CD4-positive, alpha-beta T cell (primary cell): ENCODE data around the gene PSMA7. TPM values are rescaled to one million over a fixed set of nuclear protein-coding genes. Genes with fewer than 3 reads are reported as not detected.

Experiments used
- ATAC-seq: fragments of 200-7000 bp; cut with Tn5 transposase; one replicate; pipeline ENCODE4 v1.10.0; 2022; ENCODE audit warnings: mild to moderate bottlenecking; ENCODE audit not compliant: poor library complexity
- CTCF ChIA-PET: fragments of 350-600 bp; sonication (Branson Sonifier 250); formaldehyde crosslinking; loops from one replicate; lab custom pipeline; 2021; ENCODE audit warnings: antibody characterized with exemption, inconsistent platforms; lab: Charles Lee
- POLR2A ChIA-PET: fragments of 350-600 bp; sonication (Branson Sonifier 250); formaldehyde crosslinking; loops from one replicate; lab custom pipeline; 2021; ENCODE audit warnings: antibody characterized with exemption, inconsistent platforms; lab: Charles Lee
- DNase-seq, 14 experiments: peaks; one replicate each; pipeline ENCODE4 v3.0.0-alpha.2; 2013 to 2020; ENCODE audit warnings: mixed read lengths in 2 of 14
- H3K27ac ChIP-seq, 2 donors: one replicate each; pipeline versions ENCODE4 v1.5.1 to v1.7.0; 2013; ENCODE audit warnings: low read length in 2 of 2, low read depth in 1 of 2, mild to moderate bottlenecking in 1 of 2
- H3K27me3 ChIP-seq, 2 experiments: 1 replicate in 1 of 2; 2 replicates in 1 of 2; pipeline versions ENCODE4 v1.6.1 to v1.7.0; 2013; ENCODE audit warnings: low read length in 2 of 2, control low read depth in 1 of 2, mild to moderate bottlenecking in 1 of 2, moderate library complexity in 1 of 2; ENCODE audit not compliant: insufficient read depth in 2 of 2, control insufficient read depth in 1 of 2
- H3K36me3 ChIP-seq: one replicate; pipeline ENCODE4 v1.6.1; 2013; ENCODE audit warnings: low read length, control low read depth; ENCODE audit not compliant: insufficient read depth
- H3K4me1 ChIP-seq: one replicate; pipeline ENCODE4 v1.6.1; 2013; ENCODE audit warnings: low read length, control low read depth; ENCODE audit not compliant: insufficient read depth
- H3K4me3 ChIP-seq: one replicate; pipeline ENCODE4 v1.5.1; 2013; ENCODE audit warnings: mild to moderate bottlenecking, low read length, moderate library complexity
- H3K9me3 ChIP-seq, 2 experiments: 1 replicate in 1 of 2; 2 replicates in 1 of 2; pipeline versions ENCODE4 v1.6.1 to v1.7.0; 2013; ENCODE audit warnings: low read length in 2 of 2, mild to moderate bottlenecking in 2 of 2, control low read depth in 1 of 2, moderate library complexity in 1 of 2; ENCODE audit not compliant: control insufficient read depth in 1 of 2, insufficient read depth in 1 of 2
- H3K27ac Mint-ChIP-seq: one replicate; pipeline ENCODE4 v1.8.0; 2020; ENCODE audit warnings: mixed read lengths
- H3K27me3 Mint-ChIP-seq: one replicate; pipeline ENCODE4 v1.8.0; 2021; ENCODE audit warnings: mixed read lengths
- H3K36me3 Mint-ChIP-seq: one replicate; pipeline ENCODE4 v1.8.0; 2021; ENCODE audit warnings: low read depth, mixed read lengths
- H3K4me1 Mint-ChIP-seq: one replicate; pipeline ENCODE4 v1.8.0; 2021; ENCODE audit warnings: low read depth, mixed read lengths
- H3K4me3 Mint-ChIP-seq: one replicate; pipeline ENCODE4 v1.8.0; 2020; ENCODE audit warnings: mild to moderate bottlenecking, mixed read lengths
- H3K9me3 Mint-ChIP-seq: one replicate; pipeline ENCODE4 v1.8.0; 2020; ENCODE audit warnings: mixed read lengths
- CTCF ChIP-seq: fragments of 200-600 bp; IDR thresholded peaks from one replicate; pipeline ENCODE4 v1.8.0; 2022; ENCODE audit warnings: antibody characterized with exemption, mild to moderate bottlenecking
- intact Hi-C, 2 experiments: fragments of 100-400 bp; cut with DNase I in 1 of 2; cut with micrococcal nuclease in 1 of 2; formaldehyde crosslinking; loops; one replicate each; pipeline versions ENCODE4 v1.15.1 to v1.9.0; 2023 to 2025; cut with DNase I, micrococcal nuclease
- total RNA-seq, 174 experiments: library from RNA in 2 of 174; stranded (reverse) in 2 of 174; gene quantifications; one replicate each; pipeline ENCODE4 v1.2.3 and lab custom pipeline; 2021 to 2026

Gene PSMA7
- total RNA-seq, 2 experiments from 2014 or later: 150 to 158 TPM

- no peak for DNase-seq
- CTCF ChIA-PET: no interaction called here
- Histone ChIP-seq H3K9me3 (no peaks in the 10 kb centered on the region), H3K27ac (no peak overlapping the region), H3K4me1 (peaks cover 31% of the 10 kb centered on the region), H3K4me3 (no peak overlapping the region), H3K27me3 (no peaks in the 10 kb centered on the region), H3K36me3 (peaks cover 64% of the 10 kb centered on the region)
- peaks cover 83% of the 10 kb centered on the region for H3K36me3 Mint-ChIP-seq
- H3K4me1 Mint-ChIP-seq: peaks cover 54% of the 10 kb centered on the region
- H3K4me3 Mint-ChIP-seq: no peak overlapping the region
- no peak for ATAC-seq
- TF ChIP-seq CTCF: no peak
- peak overlapping the region; percentile 96 for H3K27ac Mint-ChIP-seq
- H3K27me3 Mint-ChIP-seq: no peaks in the 10 kb centered on the region
- POLR2A ChIA-PET: interaction anchor here (1.2 kb wide), 1 partner anchor 128 kb away, joined by 4 read pairs; no protein-coding TSS in a partner anchor
- no peaks in the 10 kb centered on the region for H3K9me3 Mint-ChIP-seq
- intact Hi-C loops: loop anchor here in 1 of 2 experiments (5.0 kb wide), 1 partner anchor 72 kb away; the partner anchor contains the start of gene TAF4
Measured at GRCh38 chr20:62138912-62139311, 4.3 kb downstream of the PSMA7 start.

- Mint-ChIP-seq H3K36me3 (peaks cover 91% of the 10 kb centered on the region), H3K27ac (peak overlapping the region; percentile 77), H3K27me3 (no peaks in the 10 kb centered on the region), H3K4me3 (peak overlapping the region; percentile 34), H3K9me3 (no peaks in the 10 kb centered on the region), H3K4me1 (peaks cover 57% of the 10 kb centered on the region)
- ChIA-PET POLR2A (interaction anchor here (1.1 to 3.7 kb wide), 3 partner anchors 16 to 127 kb away, joined by 3 to 24 read pairs (median 3); partner anchors contain the start of gene LSM14B), CTCF (interaction anchor here (1.6 kb wide), 1 partner anchor 127 kb away, joined by 7 read pairs; no protein-coding TSS in a partner anchor)
- DNase-seq: no peak
- TF ChIP-seq CTCF: no peak
- Histone ChIP-seq H3K27me3 (no peaks in the 10 kb centered on the region), H3K9me3 (no peaks in the 10 kb centered on the region), H3K4me1 (peaks cover 38% of the 10 kb centered on the region), H3K27ac (no peak overlapping the region), H3K36me3 (peaks cover 71% of the 10 kb centered on the region), H3K4me3 (no peak overlapping the region)
- ATAC-seq: no peak
- intact Hi-C loops: loop anchor here in 1 of 2 experiments (5.0 kb wide), 1 partner anchor 71 kb away; the partner anchor contains the start of gene TAF4
Measured at GRCh38 chr20:62138204-62138543, 5.0 kb downstream of the PSMA7 start.

- CTCF ChIA-PET: interaction anchor here (1.6 kb wide), 1 partner anchor 127 kb away, joined by 7 read pairs; no protein-coding TSS in a partner anchor
- peak overlapping the region; percentile 34 for H3K4me3 Mint-ChIP-seq
- H3K4me1 Mint-ChIP-seq: peaks cover 57% of the 10 kb centered on the region
Measured at GRCh38 chr20:62137478-62138203, 5.6 kb downstream of the PSMA7 start.

More at GRCh38 chr20:62137478-62138203, 5.6 kb downstream of the PSMA7 start:
- intact Hi-C loops: loop anchor here (1.0 to 5.0 kb wide), 5 partner anchors 15 to 127 kb away; partner anchors contain the start of genes LSM14B (in 1 of the 2) and TAF4 (in 1 of the 2)
- ATAC-seq (no peak), DNase-seq (no peak)
- Histone ChIP-seq H3K27me3 (no peaks in the 10 kb centered on the region), H3K4me1 (peaks cover 44% of the 10 kb centered on the region), H3K27ac (no peak overlapping the region), H3K4me3 (no peak overlapping the region), H3K36me3 (peaks cover 76% of the 10 kb centered on the region), H3K9me3 (no peaks in the 10 kb centered on the region)
- Mint-ChIP-seq H3K27me3 (no peaks in the 10 kb centered on the region), H3K36me3 (peaks cover 94% of the 10 kb centered on the region), H3K9me3 (no peaks in the 10 kb centered on the region), H3K27ac (peak overlapping the region; percentile 77)
- no peak for TF ChIP-seq CTCF
- POLR2A ChIA-PET: interaction anchor here (1.1 to 3.7 kb wide), 3 partner anchors 15 to 127 kb away, joined by 3 to 24 read pairs (median 3); partner anchors contain the start of gene LSM14B
